NCI-H146 (cell line): ENCODE data around the gene IL17C.
A peak's percentile ranks its signal among the peaks of the same experiment; 100 is the strongest.
"Not testable (repeated sequence)": the region's sequence is repeated elsewhere in the genome, so short reads cannot be mapped to it uniquely, and the experiment has no call there.

ENCODE experiments used
- DNase-seq: peaks from one replicate; lab custom pipeline; 2025; lab: John Stamatoyannopoulos, UW

IL17C gene

GRCh38 chr16:88661468-88661867, 23.1 kb downstream of the IL17C start:
- no peak for DNase-seq

DNA sequence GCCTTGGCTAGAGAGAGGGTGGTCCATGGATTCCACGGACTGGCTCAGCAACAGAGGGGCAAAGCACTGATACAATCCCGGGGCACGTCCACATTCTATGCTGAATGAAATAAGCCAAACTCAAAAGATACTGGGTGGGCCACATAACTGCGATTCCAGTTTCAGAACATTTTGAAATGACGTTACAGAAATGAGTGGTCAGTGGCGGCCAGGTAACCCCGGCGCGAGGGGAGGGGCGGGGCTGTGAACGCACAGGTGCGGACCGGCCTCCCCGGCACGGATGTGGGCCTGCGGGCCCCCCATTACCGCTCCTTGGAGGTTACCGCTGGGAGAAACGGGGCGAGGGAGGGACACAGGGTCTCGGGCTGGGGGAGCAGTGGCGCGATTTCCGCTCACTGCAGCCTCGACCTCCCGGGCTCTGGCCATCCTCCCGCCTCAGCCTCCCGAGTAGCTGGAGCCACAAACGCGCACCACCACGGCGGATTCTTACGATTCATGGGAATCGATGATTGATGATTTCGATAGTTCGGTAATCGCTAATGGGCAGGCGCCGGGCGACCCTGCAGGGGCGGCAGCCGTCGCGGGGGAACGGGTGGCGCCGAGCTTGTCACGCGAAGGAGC, 24.0 kb downstream of the IL17C start:
- DNase-seq, result no peak

DNA sequence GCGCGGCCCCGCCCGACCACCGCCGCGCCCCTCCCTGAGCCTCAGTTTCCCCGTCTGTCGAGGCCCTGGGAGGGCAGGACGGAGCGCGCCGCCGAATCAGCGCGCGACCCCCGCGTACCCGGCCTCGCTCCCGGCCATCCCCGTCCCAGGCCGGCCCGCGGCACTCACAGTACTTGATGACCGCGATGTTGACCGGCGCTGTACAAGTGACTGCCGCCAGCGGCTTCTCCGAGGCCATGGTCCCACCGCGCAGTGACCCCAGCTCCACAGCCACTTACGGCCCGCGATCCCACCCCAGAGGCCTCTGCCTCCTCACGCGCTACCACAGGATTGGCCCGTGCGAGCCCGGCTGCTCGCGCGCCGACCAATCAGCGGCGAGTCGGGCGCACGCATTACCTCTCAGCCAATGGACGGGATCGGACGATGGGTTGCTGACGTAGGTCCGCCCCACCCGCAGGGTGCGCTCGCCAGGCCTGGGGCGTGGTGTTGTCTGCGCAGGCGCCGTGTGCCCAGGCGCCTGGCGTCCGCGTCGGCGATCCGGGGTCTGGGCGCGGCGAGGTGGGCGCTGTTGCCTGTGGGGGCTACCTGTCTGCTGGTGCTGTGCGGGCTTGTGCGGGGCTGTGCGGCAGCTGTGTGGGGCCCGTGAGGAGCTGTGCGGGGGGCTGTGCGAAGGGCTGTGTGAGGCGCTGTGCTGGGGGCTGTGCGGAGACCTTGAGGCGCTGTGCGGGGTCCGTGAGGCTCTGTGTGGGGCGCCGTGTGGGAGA, 24.7 kb downstream of the IL17C start, which contains the start of gene MVD:
Gene MVD, minus strand, starts transcription at position 249 of the 764 bp plus-strand sequence. Its CDS starts 11 bp downstream, at position 238.
- DNase-seq, result peak; percentile 95

DNA sequence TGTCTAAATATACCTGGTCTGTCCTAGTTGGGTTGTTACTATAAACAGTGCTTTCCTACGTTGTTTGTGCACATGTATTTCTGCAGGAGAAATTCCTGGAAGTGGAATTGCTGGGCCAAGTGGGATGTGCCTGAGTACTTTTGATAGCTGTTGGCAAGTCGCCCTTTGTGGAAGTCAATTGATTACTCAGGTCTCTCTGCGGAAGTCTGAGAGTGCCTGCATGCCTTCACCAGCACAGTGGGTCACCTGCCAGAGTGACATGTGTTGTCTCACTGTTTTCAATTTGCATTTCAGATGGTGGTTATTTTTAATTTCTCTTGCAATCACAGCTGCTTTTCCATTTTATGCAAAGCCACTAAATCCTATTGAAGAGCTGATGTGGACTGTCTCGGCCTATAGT, 26.8 kb downstream of the IL17C start:
- no peak for DNase-seq

DNA sequence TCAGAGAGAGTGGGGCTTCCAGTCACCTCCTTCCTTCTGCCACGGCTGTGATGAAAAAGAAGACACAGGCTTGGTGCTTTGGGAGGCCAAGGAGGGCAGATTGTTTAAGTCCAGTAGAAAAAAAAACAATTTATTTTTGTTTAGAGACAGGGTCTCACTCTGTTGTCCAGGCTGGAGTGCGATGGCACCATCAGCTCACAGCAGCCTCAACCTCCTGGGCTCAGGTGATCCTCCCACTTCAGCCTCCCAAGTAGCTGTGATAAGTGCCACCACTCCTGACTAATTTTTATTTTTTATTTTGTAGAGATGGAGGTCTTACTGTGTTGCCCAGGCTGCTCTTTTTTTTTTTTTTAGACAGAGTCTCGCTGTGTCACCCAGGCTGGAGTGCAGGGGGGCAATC, 27.2 kb downstream of the IL17C start:
- DNase-seq, result no peak

- DNase-seq, result no peak
These were observed 29.1 kb downstream of the IL17C start for GRCh38 chr16:88667461-88667860.

DNA sequence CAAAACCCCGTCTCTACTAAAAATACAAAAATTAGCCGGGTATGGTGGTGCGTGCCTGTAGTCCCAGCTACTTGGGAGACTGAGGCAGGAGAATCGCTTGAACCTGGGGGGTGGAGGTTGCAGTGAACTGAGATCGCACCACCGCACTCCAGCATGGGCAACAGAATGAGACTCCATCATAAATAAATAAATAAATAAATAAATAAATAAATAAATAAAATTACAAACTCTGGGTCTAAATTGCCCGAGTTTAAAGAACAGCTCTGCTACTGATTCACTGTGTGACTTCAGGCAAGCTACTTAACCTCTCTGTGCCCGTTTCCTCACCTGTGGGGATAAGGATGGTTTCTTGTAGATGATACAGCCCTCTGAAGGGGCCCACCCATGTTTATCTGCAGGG, 31.1 kb downstream of the IL17C start:
- DNase-seq, result not testable (repeated sequence)

- no peak for DNase-seq
These were observed 31.6 kb downstream of the IL17C start for GRCh38 chr16:88669980-88670379.

DNA sequence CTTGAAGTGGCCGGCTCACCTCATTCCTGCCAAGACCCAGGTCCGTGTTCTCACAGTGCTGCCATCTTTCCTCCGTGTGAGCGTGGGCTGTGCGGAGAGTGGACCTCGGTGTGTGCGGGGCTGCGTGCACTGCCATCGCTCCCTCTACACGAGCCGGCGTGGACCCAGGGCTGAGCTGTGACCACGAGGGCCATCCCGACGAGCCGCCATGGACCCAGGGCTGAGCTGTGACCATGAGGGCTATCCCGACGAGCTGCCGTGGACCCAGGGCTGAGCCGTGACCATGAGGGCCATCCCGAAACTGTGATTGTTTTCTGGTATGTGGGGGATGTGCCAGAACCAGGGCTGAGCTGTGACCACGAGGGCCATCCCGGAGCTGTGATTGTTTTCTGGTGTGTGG, 33.4 kb downstream of the IL17C start:
- DNase-seq, result no peak

GRCh38 chr16:88672776-88673175, 34.4 kb downstream of the IL17C start:
- DNase-seq, result peak; percentile 25

- no peak for DNase-seq
These were observed 35.5 kb downstream of the IL17C start for GRCh38 chr16:88673716-88674379.

GRCh38 chr16:88676502-88677242, 38.3 kb downstream of the IL17C start:
- no peak for DNase-seq

DNA sequence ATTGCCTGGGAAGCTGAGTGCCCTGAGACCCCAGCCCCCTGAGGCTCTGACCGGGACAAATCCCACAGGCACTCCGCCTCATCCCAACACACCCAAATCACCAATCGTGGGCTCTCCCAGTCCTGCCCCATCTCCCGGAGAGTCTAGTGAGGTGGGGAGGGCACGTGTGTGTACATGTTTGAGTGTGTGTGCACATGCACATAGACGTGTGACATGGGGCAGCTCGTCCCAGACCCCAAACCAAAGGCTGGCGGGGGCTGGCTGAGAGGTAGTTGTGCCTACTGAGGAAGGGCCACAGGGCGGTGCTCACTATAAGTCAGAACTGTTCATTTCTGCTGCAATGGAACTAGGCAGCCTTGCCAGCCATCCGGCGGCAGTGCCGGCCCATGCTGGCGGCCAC, 39.3 kb downstream of the IL17C start:
- DNase-seq, result no peak

DNA sequence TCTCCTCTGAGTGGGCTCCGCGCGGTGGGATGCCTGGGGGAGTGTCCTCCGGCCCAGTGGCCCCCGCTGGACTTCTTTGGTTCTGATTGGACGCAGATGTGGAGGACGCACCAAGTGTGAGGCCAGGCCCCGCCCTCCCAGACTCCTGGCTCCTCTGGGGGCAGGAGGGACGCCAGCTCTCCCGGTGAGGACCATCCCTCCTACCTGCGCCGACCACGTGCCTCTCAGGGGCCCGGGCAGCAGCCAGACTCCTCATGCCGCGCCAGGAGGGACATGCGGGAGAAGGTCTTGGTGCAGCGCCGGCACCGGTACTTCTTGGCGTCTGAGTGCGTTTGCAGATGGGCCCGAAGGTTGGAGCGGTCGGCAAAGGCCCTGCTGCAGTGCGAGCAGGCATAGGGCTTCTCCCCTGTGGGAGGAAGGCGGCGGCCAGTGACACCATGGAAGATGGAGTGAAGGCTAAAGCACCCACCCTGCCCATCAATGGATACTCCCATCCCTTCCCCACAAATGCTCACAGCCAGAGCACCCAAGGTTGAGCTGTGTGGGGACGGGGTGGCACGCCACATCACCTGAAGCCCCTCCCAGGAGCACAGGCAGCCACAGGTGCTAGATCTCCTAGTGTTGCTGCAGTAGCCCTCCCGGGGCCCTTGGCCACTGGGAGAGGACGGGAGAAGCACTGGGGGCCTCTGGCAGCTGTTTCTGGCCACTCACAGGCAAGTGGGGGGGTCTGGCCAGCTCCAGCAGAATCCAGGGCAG, 40.0 kb downstream of the IL17C start:
- no peak for DNase-seq

- DNase-seq, result no peak
These were observed 42.2 kb downstream of the IL17C start for GRCh38 chr16:88680554-88681083.

DNA sequence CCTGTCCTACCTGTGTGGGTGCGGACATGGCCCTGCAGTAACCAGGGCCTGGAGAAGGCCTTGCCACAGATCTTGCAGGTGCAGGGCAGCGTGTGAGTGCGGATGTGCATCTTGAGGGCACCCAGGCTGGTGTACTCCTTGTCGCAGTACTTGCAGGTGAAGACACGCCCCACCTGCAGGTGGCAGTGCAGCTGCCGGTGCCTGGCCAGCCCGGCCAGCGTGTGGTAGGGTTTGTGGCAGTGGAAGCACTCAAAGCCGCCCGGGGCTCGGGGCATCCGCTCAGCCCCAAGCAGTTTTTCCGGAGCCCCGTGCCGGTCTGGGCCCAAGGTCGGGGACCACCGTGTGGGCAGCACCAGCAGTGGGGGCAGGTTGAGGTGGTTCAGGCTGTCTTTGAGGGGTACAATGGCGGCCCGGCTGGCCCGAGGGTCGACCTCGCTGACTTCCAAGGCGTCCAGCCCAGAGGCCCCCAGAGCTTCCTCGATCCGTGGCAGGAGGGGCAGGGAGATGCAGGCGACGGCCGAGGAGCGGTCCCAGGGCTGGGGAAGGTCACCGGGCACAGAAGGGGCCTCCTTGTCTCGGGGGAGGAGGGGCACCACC, 42.8 kb downstream of the IL17C start:
- DNase-seq, result no peak

DNA sequence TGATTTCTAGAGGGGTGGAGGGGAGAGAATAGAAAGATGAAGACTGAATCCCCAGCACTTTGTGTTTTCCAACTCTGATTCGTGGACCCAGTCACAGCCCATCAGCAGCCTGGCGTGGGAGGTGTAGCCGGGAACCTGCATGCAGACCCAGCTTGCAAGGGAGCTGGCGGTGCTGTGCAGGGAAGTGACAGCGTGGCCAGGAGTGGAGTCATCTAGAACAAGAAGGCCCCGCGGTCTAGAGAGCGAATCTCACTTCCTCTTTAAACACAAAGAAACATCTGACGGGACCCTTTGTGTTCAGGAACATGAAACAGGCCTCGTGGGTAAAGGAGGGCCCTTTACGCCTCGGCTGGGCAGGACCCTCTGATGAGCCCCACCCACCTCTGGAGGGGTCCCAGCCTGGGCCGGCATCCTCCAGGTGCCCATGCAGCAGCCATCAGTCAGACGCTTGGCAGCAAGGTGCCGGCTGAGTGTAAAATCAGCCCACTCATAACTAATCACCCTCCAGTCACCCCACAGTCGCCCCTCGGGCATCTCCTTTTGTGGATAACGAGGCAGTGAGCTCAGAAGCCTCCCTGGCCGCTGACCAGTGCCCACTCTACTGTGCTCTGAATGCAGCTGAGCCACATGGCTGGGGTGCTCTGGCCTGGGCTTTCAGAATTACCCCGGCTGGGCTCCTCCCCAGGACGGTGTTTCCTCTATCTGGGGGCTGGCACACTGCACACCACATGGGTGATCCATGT, 43.5 kb downstream of the IL17C start:
- no peak for DNase-seq

DNA sequence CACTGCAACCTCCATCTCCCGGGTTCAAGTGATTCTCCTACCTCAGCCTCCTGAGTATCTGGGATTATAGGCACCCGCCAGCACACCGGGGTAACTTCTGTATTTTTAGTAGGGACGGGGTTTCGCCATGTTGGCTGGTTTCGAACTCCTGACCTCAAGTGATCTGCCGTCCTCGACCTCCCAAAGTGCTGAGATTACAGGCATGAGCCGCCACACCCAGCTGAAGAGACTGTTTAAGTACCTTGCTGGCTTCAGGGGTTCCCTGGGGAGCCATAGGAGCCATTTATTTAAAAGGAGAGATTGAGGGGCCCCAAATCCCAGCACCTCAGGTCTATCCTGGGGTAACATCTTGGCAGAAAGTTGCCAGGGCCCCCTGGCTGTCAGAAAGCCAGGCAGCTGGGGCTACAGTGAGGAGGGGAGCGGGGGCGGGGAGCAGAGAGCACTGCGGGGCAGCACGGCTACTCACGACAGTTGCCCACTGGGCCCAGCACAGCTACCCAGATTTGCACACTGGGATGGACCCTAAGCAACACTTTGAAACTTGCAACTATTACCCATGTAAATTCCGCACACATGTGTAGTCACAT, 46.3 kb downstream of the IL17C start:
- DNase-seq, result no peak

- no peak for DNase-seq
These were observed 47.0 kb downstream of the IL17C start for GRCh38 chr16:88685156-88686061.
